Measurements from ENCODE around the gene CEL. TPM values are rescaled to one million over a fixed set of nuclear protein-coding genes. Genes with fewer than 3 reads are reported as not detected.
"Not testable (repeated sequence)": the region's sequence is repeated elsewhere in the genome, so short reads cannot be mapped to it uniquely, and the experiment has no call there.

Gene CEL
- total RNA-seq, 1 donor from 2014 or later = 0.41 TPM

GRCh38 chr9:133064241-133065069, 2.7 kb downstream of the CEL start:
- DNase-seq = no peak

- no peak for DNase-seq
These were observed 3.2 kb downstream of the CEL start for GRCh38 chr9:133065070-133065388.

DNA sequence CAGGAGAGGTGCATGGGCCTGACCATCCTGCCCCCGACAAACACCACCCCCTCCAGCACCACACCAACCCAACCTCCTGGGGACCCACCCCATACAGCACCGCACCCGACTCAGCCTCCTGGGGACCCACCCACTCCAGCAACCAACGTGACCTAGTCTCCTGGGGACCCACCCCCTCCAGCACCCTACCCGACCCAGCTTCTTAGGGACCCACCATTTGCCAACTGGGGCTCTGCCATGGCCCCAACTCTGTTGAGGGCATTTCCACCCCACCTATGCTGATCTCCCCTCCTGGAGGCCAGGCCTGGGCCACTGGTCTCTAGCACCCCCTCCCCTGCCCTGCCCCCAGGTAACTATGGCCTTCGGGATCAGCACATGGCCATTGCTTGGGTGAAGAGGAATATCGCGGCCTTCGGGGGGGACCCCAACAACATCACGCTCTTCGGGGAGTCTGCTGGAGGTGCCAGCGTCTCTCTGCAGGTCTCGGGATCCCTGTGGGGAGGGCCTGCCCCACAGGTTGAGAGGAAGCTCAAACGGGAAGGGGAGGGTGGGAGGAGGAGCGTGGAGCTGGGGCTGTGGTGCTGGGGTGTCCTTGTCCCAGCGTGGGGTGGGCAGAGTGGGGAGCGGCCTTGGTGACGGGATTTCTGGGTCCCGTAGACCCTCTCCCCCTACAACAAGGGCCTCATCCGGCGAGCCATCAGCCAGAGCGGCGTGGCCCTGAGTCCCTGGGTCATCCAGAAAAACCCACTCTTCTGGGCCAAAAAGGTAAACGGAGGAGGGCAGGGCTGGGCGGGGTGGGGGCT, 4.6 kb downstream of the CEL start:
- DNase-seq = no peak

- no peak for DNase-seq
These were observed 5.2 kb downstream of the CEL start for GRCh38 chr9:133067006-133067405.

DNA sequence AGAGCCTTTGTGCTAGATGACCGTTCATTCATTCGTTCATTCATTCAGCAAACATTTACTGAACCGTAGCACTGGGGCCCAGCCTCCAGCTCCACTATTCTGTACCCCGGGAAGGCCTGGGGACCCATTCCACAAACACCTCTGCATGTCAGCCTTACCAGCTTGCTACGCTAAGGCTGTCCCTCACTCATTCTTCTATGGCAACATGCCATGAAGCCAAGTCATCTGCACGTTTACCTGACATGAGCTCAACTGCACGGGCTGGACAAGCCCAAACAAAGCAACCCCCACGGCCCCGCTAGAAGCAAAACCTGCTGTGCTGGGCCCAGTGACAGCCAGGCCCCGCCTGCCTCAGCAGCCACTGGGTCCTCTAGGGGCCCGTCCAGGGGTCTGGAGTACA, 6.0 kb downstream of the CEL start:
- DNase-seq = peak; percentile 58

DNA sequence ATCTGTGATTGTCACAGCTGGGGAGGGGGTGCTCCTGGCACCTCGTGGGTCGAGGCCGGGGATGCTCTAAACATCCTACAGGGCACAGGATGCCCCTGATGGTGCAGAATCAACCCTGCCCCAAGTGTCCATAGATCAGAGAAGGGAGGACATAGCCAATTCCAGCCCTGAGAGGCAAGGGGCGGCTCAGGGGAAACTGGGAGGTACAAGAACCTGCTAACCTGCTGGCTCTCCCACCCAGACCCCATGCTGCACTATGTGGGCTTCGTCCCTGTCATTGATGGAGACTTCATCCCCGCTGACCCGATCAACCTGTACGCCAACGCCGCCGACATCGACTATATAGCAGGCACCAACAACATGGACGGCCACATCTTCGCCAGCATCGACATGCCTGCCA, 6.7 kb downstream of the CEL start:
- not testable (repeated sequence) for DNase-seq

DNA sequence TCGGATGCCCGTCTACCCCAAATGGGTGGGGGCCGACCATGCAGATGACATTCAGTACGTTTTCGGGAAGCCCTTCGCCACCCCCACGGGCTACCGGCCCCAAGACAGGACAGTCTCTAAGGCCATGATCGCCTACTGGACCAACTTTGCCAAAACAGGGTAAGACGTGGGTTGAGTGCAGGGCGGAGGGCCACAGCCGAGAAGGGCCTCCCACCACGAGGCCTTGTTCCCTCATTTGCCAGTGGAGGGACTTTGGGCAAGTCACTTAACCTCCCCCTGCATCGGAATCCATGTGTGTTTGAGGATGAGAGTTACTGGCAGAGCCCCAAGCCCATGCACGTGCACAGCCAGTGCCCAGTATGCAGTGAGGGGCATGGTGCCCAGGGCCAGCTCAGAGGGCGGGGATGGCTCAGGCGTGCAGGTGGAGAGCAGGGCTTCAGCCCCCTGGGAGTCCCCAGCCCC, 8.8 kb downstream of the CEL start:
- not testable (repeated sequence) for DNase-seq

- DNase-seq = not testable (repeated sequence)
These were observed 9.2 kb downstream of the CEL start for GRCh38 chr9:133070985-133071384.

DNA sequence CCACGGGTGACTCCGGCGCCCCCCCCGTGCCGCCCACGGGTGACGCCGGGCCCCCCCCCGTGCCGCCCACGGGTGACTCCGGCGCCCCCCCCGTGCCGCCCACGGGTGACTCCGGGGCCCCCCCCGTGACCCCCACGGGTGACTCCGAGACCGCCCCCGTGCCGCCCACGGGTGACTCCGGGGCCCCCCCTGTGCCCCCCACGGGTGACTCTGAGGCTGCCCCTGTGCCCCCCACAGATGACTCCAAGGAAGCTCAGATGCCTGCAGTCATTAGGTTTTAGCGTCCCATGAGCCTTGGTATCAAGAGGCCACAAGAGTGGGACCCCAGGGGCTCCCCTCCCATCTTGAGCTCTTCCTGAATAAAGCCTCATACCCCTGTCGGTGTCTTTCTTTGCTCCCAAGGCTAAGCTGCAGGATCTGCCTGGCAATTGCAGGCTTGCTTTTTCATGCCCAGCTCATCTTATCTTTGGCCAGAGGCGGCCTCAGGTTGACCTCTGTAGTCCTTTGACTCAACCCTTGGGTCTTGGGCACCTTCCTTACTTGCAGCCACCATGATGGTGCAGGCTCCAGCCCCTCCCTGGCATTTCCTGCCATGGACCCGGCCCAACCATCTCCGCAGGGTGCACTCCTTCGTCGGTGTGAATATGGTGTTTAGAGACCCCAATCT, 9.8 kb downstream of the CEL start:
- no peak for DNase-seq

- not testable (repeated sequence) for DNase-seq
These were observed 10.4 kb downstream of the CEL start for GRCh38 chr9:133072210-133072609.

DNA sequence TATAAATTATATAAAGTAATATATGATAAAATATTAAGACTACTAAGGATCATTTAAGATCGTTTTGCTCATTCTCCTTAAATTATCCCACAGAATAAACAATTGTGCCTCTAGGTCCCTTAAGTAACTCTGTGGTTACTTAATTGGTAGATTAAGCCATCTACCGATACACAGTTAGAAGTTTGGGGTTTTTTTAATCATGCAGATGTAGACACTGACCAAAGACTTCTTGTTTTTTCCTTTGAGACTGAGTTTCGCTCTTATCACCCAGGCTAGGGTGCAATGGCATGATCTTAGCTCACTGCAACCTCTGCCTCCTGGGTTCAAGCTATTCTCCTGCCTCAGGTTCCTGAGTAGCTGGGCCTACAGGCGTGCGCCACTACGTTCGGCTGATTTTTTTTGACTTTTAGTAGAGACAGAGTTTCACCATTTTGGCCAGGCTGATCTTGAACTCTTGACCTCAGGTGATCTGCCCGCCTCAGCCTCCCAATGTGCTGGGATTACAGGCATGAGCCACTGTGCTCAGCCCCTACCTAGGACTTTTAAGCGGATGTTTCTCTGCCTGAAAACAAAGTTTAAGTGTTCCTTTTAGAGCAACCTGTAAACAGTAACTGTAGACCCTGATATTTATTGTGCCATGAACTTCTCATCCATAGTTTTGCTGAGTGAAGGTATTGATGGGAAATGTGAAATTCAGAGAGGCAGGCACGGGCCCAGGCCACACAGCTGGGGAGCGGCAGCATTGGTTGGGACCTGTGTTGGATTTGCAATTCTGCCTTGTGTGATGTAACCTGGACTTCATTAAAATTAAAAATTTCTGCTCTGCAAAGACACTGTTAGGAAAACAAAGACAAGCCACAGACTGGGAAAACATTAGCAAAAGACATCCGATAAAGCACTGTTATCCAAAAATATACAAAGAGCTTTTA, 11.6 kb downstream of the CEL start:
- no peak for DNase-seq

GRCh38 chr9:133074111-133074651, 12.4 kb downstream of the CEL start:
- DNase-seq = peak; percentile 29

- no peak for DNase-seq
These were observed 14.3 kb downstream of the CEL start for GRCh38 chr9:133075925-133076630.

DNA sequence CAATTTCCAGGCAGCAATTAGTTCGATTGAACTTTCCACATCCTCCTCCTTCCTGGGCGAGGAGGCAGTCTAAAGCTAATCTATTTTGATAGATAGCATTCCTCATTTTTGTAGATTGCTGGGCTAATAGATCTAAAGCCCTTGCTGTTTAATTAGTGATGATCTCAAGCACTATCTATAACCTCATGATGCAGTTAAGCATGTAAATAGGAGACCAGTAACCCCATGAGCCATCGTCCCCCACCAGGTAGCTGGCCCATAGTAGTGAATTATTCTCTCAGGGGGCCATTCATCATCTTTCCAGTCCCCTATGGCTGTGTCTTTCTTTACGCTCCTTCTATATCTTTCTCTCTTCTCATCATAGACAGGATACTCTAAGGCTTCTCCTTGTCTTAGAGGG, 14.9 kb downstream of the CEL start:
- no peak for DNase-seq

DNA sequence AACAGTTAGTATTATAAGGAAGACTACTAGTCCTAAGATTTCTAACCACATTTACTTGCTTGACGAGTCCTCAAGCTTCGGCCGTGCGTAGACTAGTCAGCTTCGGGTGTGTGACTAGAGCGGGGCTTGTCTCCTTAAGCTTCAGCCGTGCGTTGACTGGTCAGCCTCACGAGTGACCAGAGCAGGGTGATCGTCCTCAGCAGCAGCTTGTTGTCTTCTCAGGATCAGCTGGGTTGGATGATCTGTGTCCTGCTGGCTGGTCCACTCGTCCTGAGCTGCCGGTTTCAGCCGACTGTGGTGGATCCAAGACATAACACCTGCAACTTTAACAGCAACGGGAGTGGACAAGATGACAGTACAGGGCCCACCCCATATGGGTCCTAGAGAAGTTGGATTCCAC, 16.7 kb downstream of the CEL start:
- DNase-seq = no peak

GRCh38 chr9:133080161-133080560, 18.4 kb downstream of the CEL start:
- no peak for DNase-seq

DNA sequence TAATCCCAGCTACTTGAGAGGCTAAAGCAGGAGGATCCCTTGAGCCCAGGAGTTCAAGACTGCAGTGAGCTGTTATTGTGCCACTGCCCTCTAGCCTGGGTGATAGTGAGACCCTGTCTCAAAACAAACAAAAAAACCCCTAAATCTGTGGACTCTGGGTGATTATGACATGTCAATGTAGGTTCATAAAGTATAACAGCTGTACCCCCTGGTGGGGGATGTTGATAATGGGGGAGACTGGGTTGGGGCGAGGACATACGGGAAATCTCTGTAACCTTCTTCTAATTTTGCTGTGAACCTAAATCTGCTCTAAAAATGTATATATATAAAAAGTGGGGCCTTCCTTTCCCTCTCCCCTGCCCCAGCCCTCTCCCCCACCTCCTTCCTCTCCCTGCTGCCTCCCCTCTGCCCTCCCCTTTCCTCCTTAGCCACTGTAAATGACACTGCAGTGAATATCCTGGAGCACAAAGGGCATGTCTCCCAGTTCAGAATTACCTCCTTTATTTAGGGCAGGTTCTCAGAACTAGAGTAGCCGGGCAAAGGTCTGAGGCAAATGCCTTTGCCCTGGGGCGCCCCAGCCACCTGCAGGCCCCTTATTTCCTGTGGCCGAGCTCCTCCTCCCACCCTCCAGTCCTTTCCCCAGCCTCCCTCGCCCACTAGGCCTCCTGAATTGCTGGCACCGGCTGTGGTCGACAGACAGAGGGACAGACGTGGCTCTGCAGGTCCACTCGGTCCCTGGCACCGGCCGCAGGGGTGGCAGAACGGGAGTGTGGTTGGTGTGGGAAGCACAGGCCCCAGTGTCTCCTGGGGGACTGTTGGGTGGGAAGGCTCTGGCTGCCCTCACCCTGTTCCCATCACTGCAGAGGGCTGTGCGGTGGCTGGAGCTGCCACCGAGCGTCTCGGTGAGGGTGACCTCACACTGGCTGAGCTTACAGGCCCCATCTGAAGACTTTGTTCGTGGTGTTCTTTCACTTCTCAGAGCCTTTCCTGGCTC, 19.3 kb downstream of the CEL start:
- not testable (repeated sequence) for DNase-seq

GRCh38 chr9:133081957-133082644, 20.3 kb downstream of the CEL start:
- not testable (repeated sequence) for DNase-seq

DNA sequence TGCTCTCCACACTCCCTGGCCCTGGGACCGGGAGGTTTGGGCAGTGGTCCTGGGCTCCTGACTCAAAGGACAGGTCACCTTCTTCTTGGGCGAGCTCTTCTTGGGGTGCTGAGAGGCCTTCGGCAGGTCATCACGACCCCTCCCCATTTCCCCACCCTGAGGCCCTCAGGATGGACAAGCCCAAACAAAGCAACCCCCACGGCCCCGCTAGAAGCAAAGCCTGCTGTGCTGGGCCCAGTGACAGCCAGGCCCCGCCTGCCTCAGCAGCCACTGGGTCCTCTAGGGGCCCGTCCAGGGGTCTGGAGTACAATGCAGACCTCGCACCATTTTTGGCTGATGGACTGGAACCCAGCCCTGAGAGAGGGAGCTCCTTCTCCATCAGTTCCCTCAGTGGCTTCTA, 21.9 kb downstream of the CEL start:
- DNase-seq = not testable (repeated sequence)

All from tongue (tissue), 2 donors.